ENCODE measurements around the gene OPALIN. TPM values are rescaled to one million over a fixed set of nuclear protein-coding genes. Genes with fewer than 3 reads are reported as not detected.

OPALIN gene
- total RNA-seq, 2 donors from 2014 or later: not detected

DNA sequence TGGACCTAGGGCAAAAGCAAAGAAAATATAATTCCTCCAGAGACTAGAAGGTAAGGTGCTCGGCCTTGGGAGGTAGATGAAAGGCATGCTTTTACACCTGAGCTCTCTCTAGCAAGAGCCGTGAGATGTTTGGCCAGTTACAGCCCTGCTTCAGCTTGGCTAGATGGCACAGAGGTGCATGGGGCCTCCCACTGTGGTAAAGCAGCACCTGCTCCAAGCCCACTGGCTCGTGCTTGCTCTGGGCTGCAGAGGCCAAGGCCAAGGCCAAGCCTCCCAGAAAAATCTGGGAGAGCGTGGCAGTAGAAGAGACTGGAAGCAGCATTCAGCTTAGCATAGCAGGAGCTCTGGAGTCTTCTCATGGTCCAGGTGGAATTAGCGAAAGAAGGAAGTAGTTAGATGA, 31.0 kb upstream of the OPALIN start:
- Histone ChIP-seq H3K36me3 (no peaks in the 10 kb centered on the region), H3K27me3 (no peaks in the 10 kb centered on the region), H3K9ac (ENCODE audit: low read depth in 2 of 2, low read length in 2 of 2) (no peak overlapping the region), H3K4me3 (no peak overlapping the region), H3K9me3 (no peaks in the 10 kb centered on the region), H3K4me1 (no peaks in the 10 kb centered on the region), H3K27ac (no peak overlapping the region)
- TF ChIP-seq CTCF (IDR thresholded peaks at IDR 0.05): no peak
- DNase-seq: no peak
- intact Hi-C loops (cut with DNase I): loop anchor here (10.0 kb wide), 1 partner anchor 355 kb away; no protein-coding TSS in a partner anchor

DNA sequence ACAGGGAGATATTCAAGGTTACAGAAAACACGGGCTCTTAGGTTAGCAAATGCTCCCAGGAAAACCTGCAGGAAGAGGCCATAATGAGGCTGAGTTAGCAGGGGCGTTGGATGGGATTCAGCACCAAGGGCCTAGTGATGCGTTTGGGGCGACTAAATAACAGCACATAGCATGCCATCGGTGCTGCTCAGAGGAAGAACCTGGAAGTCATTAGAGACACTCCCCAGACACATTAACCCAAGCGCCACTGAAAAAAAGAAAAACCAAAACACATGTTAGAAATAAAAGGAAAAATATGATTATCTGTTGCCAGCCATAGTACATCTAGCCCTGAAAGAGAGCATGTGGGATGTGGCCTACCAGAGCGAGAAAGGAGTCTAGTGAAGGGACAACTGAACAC, 28.8 kb upstream of the OPALIN start:
- intact Hi-C loops (cut with DNase I): no loop called here
- no peaks in the 10 kb centered on the region for H3K27me3 ChIP-seq
- no peak for TF ChIP-seq CTCF (IDR thresholded peaks at IDR 0.05)
- no peak overlapping the region for H3K4me3 ChIP-seq
- no peak overlapping the region for H3K27ac ChIP-seq
- H3K36me3 ChIP-seq: no peaks in the 10 kb centered on the region
- H3K9ac ChIP-seq (ENCODE audit: low read depth in 2 of 2, low read length in 2 of 2): no peak overlapping the region
- no peaks in the 10 kb centered on the region for H3K4me1 ChIP-seq
- DNase-seq: no peak
- no peaks in the 10 kb centered on the region for H3K9me3 ChIP-seq

DNA sequence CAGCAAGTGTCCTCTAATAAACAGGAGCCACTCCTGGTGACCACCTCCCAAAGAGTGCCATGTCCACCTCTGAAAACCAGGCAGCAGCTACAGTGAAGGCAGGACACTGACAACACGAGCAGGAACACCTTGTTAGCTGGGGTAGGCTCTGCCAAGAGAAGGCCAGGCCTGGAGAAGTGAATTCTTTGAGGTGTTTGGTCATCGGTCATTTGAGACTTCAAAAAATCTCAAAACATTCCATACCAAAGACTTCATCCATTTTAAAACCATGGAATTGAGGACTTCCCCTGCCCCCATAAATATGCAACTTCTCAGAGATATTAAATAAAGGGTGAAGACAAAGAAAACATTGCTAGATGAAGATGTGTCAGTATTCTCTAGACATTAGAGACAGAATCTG, 28.4 kb upstream of the OPALIN start:
- intact Hi-C loops (cut with DNase I): no loop called here
- no peak overlapping the region for H3K4me3 ChIP-seq
- no peaks in the 10 kb centered on the region for H3K27me3 ChIP-seq
- H3K27ac ChIP-seq: no peak overlapping the region
- H3K9ac ChIP-seq (ENCODE audit: low read depth in 2 of 2, low read length in 2 of 2): no peak overlapping the region
- DNase-seq: no peak
- H3K4me1 ChIP-seq: no peaks in the 10 kb centered on the region
- H3K9me3 ChIP-seq: no peaks in the 10 kb centered on the region
- no peaks in the 10 kb centered on the region for H3K36me3 ChIP-seq
- no peak for TF ChIP-seq CTCF (IDR thresholded peaks at IDR 0.05)

DNA sequence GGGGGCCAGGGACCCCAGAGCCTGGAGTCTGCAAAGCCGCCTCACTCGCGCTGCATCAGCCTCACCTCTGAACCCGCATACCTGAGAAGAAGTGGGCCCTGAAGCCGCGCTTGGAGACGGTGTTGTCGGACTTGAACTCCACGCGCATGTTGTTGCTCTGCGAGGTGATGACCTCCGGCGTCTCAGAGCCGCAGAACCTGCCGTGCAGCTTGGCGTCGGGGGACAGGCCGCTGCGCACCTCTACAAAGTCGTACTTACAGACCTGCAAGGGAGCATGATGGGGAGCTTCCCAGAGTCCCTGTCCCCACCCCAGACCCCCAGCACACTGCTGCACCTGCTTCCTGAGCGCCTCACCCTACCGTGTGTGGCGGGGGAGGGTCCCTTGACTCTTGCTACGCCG, 25.7 kb upstream of the OPALIN start:
- no peak for DNase-seq
- Histone ChIP-seq H3K27me3 (no peaks in the 10 kb centered on the region), H3K9me3 (no peaks in the 10 kb centered on the region), H3K4me3 (no peak overlapping the region), H3K36me3 (no peaks in the 10 kb centered on the region), H3K27ac (no peak overlapping the region), H3K4me1 (no peaks in the 10 kb centered on the region), H3K9ac (ENCODE audit: low read depth in 2 of 2, low read length in 2 of 2) (no peak overlapping the region)
- intact Hi-C loops (cut with DNase I): no loop called here
- TF ChIP-seq CTCF (IDR thresholded peaks at IDR 0.05): no peak

- no peaks in the 10 kb centered on the region for H3K4me1 ChIP-seq
- intact Hi-C loops (cut with DNase I): no loop called here
- TF ChIP-seq CTCF (IDR thresholded peaks at IDR 0.05): no peak
- H3K27me3 ChIP-seq: no peaks in the 10 kb centered on the region
- H3K36me3 ChIP-seq: no peaks in the 10 kb centered on the region
- H3K4me3 ChIP-seq: no peak overlapping the region
- no peak for DNase-seq
- no peak overlapping the region for H3K9ac ChIP-seq (ENCODE audit: low read depth in 2 of 2, low read length in 2 of 2)
- no peak overlapping the region for H3K27ac ChIP-seq
- no peaks in the 10 kb centered on the region for H3K9me3 ChIP-seq
Observed at GRCh38 chr10:96380821-96381220, 22.0 kb upstream of the OPALIN start.

DNA sequence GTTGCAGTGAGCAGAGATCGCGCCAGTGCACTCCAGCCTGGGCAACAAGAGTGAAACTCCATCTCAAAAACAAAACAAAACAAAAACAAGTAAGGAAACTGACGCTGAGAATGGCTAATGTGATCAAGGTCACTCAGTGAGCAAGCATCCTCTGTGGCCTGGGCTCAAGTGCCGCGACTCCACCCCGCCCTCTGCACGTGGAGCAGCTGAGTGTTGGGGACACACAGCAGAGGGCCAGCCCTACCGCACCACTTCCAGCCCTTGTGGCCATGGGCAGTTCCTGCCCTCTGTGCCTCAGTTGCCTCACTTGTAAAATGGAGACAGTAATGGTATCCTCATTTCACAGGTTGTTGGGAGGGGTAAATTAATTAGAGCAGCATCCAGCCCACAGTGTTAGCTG, 21.0 kb upstream of the OPALIN start:
- Histone ChIP-seq H3K27me3 (no peaks in the 10 kb centered on the region), H3K9ac (ENCODE audit: low read depth in 2 of 2, low read length in 2 of 2) (no peak overlapping the region), H3K9me3 (no peaks in the 10 kb centered on the region), H3K36me3 (no peaks in the 10 kb centered on the region), H3K4me1 (no peaks in the 10 kb centered on the region), H3K27ac (no peak overlapping the region), H3K4me3 (no peak overlapping the region)
- no peak for DNase-seq
- TF ChIP-seq CTCF (IDR thresholded peaks at IDR 0.05): no peak
- intact Hi-C loops (cut with DNase I): no loop called here
